Coronary artery (tissue), 2 donors: Measurements from ENCODE around the gene SMC5.

Source experiments
- DNase-seq: peaks from one replicate; pipeline ENCODE4 v3.0.0-alpha.2; 2017; ENCODE audit warnings: low spot score
- H3K27ac ChIP-seq, 2 donors: fragments of 200-600 bp; sonication (generic); one replicate each; pipeline ENCODE4 v1.5.1; 2016 to 2019
- H3K4me3 ChIP-seq: fragments of 200-600 bp; sonication (generic); 2 replicates; pipeline ENCODE4 v1.5.1; 2016; ENCODE audit warnings: mild to moderate bottlenecking, moderate library complexity
- TF ChIP-seq, protein P1 (sequence below): fragments of 200-600 bp; sonication (generic); IDR thresholded peaks from one replicate; pipeline ENCODE4 v1.5.1; 2019; ENCODE audit warnings: antibody characterized with exemption

SMC5 gene

DNA sequence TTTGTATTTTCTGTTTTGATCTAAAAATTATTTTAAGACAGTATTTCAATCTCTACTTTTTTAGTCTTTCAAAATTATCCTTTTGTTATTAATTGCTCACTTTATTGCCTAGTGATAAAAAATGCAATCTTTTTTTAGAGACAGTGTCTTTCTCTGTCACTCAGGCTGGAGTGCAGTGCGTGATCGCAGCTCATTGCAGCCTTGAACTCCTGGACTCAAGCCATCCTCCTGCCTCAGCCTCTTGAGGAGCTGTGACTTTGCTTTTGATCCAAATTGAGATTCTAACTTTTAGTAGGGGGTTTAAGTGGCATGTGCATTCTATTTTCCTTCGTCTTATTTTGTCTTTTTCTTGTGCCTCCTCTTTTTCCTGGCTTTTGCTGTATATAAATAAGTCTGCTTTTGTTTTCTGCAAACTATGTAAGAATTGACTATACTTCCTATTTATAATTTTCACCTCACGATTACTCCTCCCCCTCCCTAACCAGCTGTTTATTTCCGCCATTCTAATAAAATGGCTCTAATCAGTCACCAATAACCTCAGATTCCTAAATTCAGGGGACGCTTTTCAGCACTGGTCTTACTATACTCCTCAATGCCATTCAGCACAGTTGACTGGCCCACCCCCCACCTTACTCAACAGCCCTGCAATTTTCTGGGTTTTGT is 123.4 kb downstream of the SMC5 start:
- no peak for DNase-seq
- H3K4me3 ChIP-seq = no peak overlapping the region
- no peak overlapping the region for H3K27ac ChIP-seq
- TF ChIP-seq, protein P1, sequence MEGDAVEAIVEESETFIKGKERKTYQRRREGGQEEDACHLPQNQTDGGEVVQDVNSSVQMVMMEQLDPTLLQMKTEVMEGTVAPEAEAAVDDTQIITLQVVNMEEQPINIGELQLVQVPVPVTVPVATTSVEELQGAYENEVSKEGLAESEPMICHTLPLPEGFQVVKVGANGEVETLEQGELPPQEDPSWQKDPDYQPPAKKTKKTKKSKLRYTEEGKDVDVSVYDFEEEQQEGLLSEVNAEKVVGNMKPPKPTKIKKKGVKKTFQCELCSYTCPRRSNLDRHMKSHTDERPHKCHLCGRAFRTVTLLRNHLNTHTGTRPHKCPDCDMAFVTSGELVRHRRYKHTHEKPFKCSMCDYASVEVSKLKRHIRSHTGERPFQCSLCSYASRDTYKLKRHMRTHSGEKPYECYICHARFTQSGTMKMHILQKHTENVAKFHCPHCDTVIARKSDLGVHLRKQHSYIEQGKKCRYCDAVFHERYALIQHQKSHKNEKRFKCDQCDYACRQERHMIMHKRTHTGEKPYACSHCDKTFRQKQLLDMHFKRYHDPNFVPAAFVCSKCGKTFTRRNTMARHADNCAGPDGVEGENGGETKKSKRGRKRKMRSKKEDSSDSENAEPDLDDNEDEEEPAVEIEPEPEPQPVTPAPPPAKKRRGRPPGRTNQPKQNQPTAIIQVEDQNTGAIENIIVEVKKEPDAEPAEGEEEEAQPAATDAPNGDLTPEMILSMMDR = no peak

DNA sequence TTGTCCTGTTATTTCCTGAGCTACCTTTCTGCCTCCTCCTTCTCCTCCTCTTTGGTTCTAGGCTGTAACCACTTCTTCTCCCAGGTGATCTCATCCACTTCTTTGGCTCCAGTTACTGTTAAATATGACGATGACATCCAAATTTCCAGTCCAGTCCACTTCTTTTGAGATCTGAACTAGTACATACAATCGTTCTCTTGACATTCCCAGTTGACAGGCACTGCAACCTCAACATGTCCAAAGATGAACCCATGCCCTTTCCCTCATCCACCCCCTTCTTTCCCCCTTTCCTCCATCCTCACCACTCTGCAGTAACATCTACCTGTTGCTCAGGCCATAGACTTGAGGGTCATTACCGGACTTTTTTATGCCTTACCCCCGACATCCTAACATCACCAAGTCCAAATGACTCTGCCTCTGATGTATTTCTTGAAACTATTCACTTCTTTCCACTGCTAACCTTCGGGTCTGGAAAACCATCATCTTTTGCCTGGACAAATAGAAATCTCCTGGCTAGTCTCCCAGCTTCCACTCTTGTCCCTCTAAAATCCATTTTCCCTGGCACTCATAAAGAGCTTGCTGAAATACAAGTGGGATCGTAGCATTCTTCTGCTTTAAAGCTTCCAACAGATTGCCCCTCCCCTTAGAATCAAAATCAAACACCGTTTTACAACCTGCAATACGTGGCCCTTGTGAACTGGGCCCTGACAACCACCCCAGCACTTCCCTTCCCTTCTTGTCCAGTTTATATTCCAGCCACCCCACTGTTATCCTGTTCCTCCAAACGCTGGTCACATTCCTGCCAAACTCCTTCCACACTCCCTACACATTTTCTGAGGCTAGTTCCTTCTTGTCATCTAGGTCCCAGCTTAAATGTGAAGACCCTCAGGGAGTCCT is 124.2 kb downstream of the SMC5 start:
- Histone ChIP-seq H3K27ac (no peak overlapping the region), H3K4me3 (no peak overlapping the region)
- TF ChIP-seq, protein P1 = no peak
- DNase-seq = no peak

DNA sequence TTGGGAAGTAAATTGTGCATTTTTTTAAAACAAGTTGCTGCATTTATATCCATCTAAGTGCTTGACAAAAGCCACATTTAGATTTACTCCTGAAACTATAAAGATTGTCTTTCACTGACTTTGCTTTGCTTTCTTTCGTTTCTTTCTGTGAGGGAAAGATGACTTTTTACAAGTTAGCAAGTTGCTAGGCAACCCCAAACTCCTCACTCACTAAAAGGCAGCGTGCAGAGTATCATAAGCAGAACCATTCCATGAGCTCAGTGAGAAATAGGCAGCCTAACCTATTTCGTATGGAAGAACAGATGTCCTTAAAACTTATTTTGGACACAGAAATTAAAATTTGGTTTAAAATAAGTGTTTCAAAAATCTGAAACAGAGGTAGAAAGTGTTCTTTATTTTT is 126.6 kb downstream of the SMC5 start:
- no peak for DNase-seq
- TF ChIP-seq, protein P1 = no peak
- no peak overlapping the region for H3K27ac ChIP-seq
- H3K4me3 ChIP-seq = no peak overlapping the region

DNA sequence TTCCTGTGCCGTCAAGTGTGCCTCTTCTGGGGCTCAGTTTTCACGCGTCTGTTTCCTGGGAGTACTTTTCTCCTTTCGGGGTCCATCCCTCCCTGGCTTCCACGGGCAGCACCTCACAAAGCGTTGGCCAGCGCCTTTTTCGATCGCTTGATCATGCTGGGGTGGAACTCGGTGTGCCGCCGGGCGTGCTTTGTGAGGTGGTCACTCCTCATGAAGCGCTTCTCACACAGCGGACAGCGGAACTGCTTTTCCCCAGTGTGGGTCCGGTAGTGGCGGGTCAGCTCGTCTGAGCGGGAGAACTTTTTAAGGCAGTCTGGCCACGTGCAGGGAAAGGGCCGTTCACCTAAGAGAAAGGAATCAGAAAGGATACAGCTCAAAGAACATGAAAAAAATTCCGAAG is 128.9 kb downstream of the SMC5 start:
- TF ChIP-seq, protein P1 = no peak
- H3K4me3 ChIP-seq = no peak overlapping the region
- no peak for DNase-seq
- H3K27ac ChIP-seq = no peak overlapping the region

DNA sequence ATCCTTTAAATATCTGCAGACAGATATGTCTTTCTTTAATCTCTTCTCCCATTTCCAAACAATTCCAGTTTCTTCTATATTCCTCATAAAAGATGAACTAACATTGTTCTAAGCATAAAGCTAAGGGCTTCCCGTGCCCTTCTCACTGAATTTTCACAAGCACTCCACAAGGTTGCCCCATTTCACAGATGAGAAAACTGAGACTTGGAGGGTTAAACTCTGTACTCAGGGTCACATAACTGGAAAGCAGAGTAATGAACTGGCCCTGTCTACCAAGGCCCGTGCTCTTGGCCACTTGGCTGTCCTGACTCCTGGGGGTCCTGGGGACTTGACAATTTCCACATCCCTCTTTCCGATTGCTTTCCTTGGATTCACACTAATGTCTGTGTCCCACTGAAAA is 130.4 kb downstream of the SMC5 start:
- Histone ChIP-seq H3K4me3 (peak overlapping the region; percentile 25), H3K27ac (peak overlapping the region in 1 of 2 donors; percentile 63)
- no peak for DNase-seq
- TF ChIP-seq, protein P1 = no peak

DNA sequence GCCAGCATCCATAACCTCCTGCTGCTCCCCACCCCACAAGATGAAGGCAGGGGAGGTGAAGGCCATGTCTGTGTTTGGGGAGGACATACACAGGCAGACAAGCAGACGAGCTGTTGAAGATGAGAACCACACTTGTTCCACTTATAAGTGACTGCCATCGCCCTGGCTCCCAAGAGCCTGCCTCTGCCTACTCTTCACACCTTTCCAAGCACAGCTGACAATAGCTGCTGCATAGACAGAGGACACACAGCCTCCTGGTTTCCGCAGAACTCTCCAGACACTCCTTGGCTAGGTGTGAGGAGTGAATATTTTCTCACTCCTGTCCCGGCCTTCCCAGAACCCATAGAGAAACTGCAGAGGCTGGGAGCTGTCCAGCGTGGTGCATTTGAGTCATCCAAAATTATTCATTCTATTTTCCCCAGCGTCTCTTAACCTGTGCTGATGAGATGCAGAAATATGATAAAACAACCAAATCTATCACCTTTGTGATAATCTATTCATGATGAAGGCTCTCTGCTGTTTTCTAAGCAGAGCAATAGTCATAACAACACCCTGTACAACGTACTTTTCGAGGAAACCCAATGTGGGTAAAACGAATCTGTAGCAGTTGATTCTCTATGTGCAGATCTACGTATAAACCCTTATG is 131.0 kb downstream of the SMC5 start:
- Histone ChIP-seq H3K4me3 (peak overlapping the region; percentile 25), H3K27ac (peak overlapping the region in 1 of 2 donors; percentile 63)
- TF ChIP-seq, protein P1 = no peak
- DNase-seq = no peak
